Measurements from ENCODE around the gene DIAPH2. TPM values are rescaled to one million over a fixed set of nuclear protein-coding genes. Genes with fewer than 3 reads are reported as not detected.

Gene DIAPH2
- total and polyA plus RNA-seq, 2 donors from 2014 or later: 2.1 to 15.0 TPM

DNA sequence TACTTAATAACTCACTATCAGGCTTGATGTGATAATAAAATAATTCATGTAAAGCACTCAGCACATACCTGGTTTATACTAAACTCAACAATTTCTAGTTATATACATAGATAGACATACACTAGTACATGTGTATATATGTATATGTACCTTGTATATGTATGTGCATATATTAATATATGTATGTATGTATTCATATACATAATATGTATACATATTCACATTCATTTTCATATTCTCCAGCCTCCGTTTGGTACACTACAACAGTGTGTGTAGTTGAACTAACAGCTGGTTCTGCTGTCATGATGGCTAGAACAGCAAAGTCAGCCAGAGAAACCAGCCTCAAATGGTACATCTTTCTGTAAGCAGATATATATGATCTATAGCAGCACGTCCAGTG, 869.2 kb downstream of the DIAPH2 start:
- no peaks in the 10 kb centered on the region for H3K36me3 ChIP-seq (ENCODE audit: control insufficient read depth in 2 of 3, insufficient read depth in 3 of 3, low read length in 3 of 3)
- H3K4me1 ChIP-seq (ENCODE audit: control insufficient read depth in 2 of 3, insufficient read depth in 2 of 3, low read depth in 1 of 3, low read length in 3 of 3): no peaks in the 10 kb centered on the region
- no peaks in the 10 kb centered on the region for H3K27me3 ChIP-seq (ENCODE audit: control insufficient read depth, insufficient read depth, low read length)
- DNase-seq: no peak
- intact Hi-C loops (cut with DNase I): no loop called here
- FAIRE-seq: no peak
- H3K4me3 ChIP-seq (ENCODE audit: low read length in 3 of 3): no peak overlapping the region
- H3K9me3 ChIP-seq (ENCODE audit: control insufficient read depth in 2 of 3, insufficient read depth in 1 of 3, low read length in 3 of 3): no peaks in the 10 kb centered on the region
- H3K27ac ChIP-seq (ENCODE audit: low read depth in 2 of 2, low read length in 2 of 2): no peak overlapping the region
- H3K9ac ChIP-seq (ENCODE audit: low read length in 3 of 3): no peak overlapping the region
- TF ChIP-seq, protein P1, sequence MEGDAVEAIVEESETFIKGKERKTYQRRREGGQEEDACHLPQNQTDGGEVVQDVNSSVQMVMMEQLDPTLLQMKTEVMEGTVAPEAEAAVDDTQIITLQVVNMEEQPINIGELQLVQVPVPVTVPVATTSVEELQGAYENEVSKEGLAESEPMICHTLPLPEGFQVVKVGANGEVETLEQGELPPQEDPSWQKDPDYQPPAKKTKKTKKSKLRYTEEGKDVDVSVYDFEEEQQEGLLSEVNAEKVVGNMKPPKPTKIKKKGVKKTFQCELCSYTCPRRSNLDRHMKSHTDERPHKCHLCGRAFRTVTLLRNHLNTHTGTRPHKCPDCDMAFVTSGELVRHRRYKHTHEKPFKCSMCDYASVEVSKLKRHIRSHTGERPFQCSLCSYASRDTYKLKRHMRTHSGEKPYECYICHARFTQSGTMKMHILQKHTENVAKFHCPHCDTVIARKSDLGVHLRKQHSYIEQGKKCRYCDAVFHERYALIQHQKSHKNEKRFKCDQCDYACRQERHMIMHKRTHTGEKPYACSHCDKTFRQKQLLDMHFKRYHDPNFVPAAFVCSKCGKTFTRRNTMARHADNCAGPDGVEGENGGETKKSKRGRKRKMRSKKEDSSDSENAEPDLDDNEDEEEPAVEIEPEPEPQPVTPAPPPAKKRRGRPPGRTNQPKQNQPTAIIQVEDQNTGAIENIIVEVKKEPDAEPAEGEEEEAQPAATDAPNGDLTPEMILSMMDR (IDR thresholded peaks at IDR 0.05; ENCODE audit: borderline replicate concordance, extremely low read depth, insufficient read depth): no peak

DNA sequence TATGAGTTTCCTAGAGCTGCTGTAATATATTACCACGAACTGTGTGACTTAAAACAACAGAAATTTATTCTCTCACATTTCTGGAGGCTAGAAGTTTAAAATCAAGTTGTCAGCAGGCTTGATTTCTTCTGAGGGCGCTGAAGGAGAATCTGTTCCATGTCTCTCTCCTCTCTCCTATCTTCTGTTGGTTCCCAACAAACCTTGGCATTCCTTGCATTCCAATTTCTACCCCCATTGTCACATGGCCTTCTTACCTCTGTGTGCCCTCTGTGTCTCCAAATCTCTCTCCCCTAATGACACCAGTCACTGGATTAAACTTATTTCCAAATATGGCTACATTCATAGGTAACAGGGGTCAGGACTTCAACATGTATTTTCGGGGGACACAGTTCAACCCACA, 871.7 kb downstream of the DIAPH2 start:
- Histone ChIP-seq H3K27ac (ENCODE audit: low read depth in 2 of 2, low read length in 2 of 2) (no peak overlapping the region), H3K4me1 (ENCODE audit: control insufficient read depth in 2 of 3, insufficient read depth in 2 of 3, low read depth in 1 of 3, low read length in 3 of 3) (no peaks in the 10 kb centered on the region), H3K9me3 (ENCODE audit: control insufficient read depth in 2 of 3, insufficient read depth in 1 of 3, low read length in 3 of 3) (no peaks in the 10 kb centered on the region), H3K9ac (ENCODE audit: low read length in 3 of 3) (no peak overlapping the region), H3K4me3 (ENCODE audit: low read length in 3 of 3) (no peak overlapping the region), H3K36me3 (ENCODE audit: control insufficient read depth in 2 of 3, insufficient read depth in 3 of 3, low read length in 3 of 3) (no peaks in the 10 kb centered on the region), H3K27me3 (ENCODE audit: control insufficient read depth, insufficient read depth, low read length) (no peaks in the 10 kb centered on the region)
- no peak for DNase-seq
- TF ChIP-seq, protein P1 (IDR thresholded peaks at IDR 0.05; ENCODE audit: borderline replicate concordance, extremely low read depth, insufficient read depth): no peak
- intact Hi-C loops (cut with DNase I): no loop called here
- FAIRE-seq: no peak

DNA sequence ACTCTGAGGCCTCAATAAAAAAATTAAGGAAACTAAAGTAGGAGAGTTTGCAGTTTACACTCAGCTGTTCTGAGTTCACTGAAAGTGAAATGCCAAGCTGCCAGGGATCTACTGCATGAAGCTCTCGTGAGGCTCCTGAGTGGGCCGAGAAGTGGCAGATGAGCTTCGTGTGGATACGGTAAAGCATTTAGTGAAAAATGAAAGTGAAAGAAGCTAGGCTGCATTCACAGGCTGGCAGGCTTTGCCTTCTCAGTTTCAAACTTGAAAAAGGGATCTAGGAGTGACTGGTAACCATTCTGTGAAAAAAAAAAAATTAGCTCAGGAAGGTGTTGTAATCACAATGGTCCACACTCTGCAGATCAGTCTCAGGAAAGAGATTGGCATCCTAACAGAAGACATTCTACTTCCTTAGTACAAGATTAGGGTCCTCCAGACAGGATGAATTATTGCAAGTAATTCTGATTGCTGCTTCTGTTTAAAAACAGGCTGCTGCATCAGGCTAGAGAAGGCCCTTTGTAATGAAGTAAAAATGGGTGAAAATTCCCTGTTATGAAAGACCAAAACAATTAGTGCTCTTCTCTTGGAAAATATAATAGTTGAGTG, 879.0 kb downstream of the DIAPH2 start:
- peaks cover 0 to 2% (median 0%) of the 10 kb centered on the region in 3 donors for H3K4me1 ChIP-seq (ENCODE audit: control insufficient read depth in 2 of 3, insufficient read depth in 2 of 3, low read depth in 1 of 3, low read length in 3 of 3)
- intact Hi-C loops (cut with DNase I): no loop called here
- TF ChIP-seq, protein P1 (IDR thresholded peaks at IDR 0.05; ENCODE audit: borderline replicate concordance, extremely low read depth, insufficient read depth): no peak
- no peak overlapping the region for H3K27ac ChIP-seq (ENCODE audit: low read depth in 2 of 2, low read length in 2 of 2)
- H3K36me3 ChIP-seq (ENCODE audit: control insufficient read depth in 2 of 3, insufficient read depth in 3 of 3, low read length in 3 of 3): no peaks in the 10 kb centered on the region
- FAIRE-seq (peak; percentile 8), DNase-seq (peak in 4 of 5 donors; percentile 12 to 62 (median 43))
- peak overlapping the region in 2 of 3 donors; percentile 52 to 58 for H3K4me3 ChIP-seq (ENCODE audit: low read length in 3 of 3)
- no peaks in the 10 kb centered on the region for H3K9me3 ChIP-seq (ENCODE audit: control insufficient read depth in 2 of 3, insufficient read depth in 1 of 3, low read length in 3 of 3)
- no peaks in the 10 kb centered on the region for H3K27me3 ChIP-seq (ENCODE audit: control insufficient read depth, insufficient read depth, low read length)
- H3K9ac ChIP-seq (ENCODE audit: low read length in 3 of 3): peak overlapping the region in 1 of 3 donors; percentile 51

DNA sequence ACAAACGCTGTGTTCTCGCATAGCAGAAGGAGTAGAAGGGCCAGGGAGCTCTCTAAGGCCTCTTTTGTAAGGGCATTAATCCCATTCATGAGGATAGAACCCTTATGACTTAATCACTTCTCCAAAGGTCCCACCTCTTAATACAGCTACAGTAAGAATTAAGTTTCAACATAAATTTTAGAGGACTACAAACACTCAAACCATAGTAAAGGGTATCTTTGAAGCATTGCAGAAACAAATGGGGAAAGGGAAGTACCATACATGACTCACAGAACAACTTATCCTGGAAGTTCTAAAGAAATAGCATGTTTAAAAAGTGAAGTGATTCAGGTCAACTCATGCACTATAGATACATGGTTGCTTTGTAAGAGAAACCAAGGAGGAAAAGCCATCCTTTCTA, 879.9 kb downstream of the DIAPH2 start:
- Histone ChIP-seq H3K36me3 (ENCODE audit: control insufficient read depth in 2 of 3, insufficient read depth in 3 of 3, low read length in 3 of 3) (no peaks in the 10 kb centered on the region), H3K27ac (ENCODE audit: low read depth in 2 of 2, low read length in 2 of 2) (no peak overlapping the region), H3K9ac (ENCODE audit: low read length in 3 of 3) (no peak overlapping the region), H3K4me1 (ENCODE audit: control insufficient read depth in 2 of 3, insufficient read depth in 2 of 3, low read depth in 1 of 3, low read length in 3 of 3) (peaks cover 0 to 2% (median 0%) of the 10 kb centered on the region in 3 donors), H3K27me3 (ENCODE audit: control insufficient read depth, insufficient read depth, low read length) (no peaks in the 10 kb centered on the region), H3K9me3 (ENCODE audit: control insufficient read depth in 2 of 3, insufficient read depth in 1 of 3, low read length in 3 of 3) (no peaks in the 10 kb centered on the region), H3K4me3 (ENCODE audit: low read length in 3 of 3) (no peak overlapping the region)
- DNase-seq: no peak
- intact Hi-C loops (cut with DNase I): no loop called here
- TF ChIP-seq, protein P1 (IDR thresholded peaks at IDR 0.05; ENCODE audit: borderline replicate concordance, extremely low read depth, insufficient read depth): no peak
- no peak for FAIRE-seq
